Erythroblast (primary cell): ENCODE data around the gene PTH1R.
A peak's percentile ranks its signal among the peaks of the same experiment; 100 is the strongest.

Experiments
- DNase-seq, 2 experiments: peaks; one replicate each; lab custom pipeline; 2025; lab: John Stamatoyannopoulos, UW
- GATA1 ChIP-seq: IDR thresholded peaks from 2 replicates; pipeline ENCODE4 v1.6.1; 2011; ENCODE audit warnings: low read depth, mild to moderate bottlenecking, control low read depth, low read length, moderate library complexity
- POLR2A ChIP-seq: IDR thresholded peaks from 2 replicates; pipeline ENCODE4 v1.6.1; 2011; ENCODE audit warnings: mild to moderate bottlenecking, low read length

The PTH1R gene

GRCh38 chr3:46921041-46921440, 43.5 kb downstream of the PTH1R start:
- TF ChIP-seq POLR2A (no peak), GATA1 (no peak)
- no peak for DNase-seq

- DNase-seq = no peak
- TF ChIP-seq GATA1 (no peak), POLR2A (no peak)
These were observed 44.4 kb downstream of the PTH1R start for GRCh38 chr3:46921871-46922271.

- DNase-seq = no peak
- TF ChIP-seq POLR2A (no peak), GATA1 (no peak)
These were observed 44.9 kb downstream of the PTH1R start for GRCh38 chr3:46922426-46922825.

GRCh38 chr3:46922871-46923558, 45.5 kb downstream of the PTH1R start:
- no peak for DNase-seq
- TF ChIP-seq GATA1 (no peak), POLR2A (no peak)

GRCh38 chr3:46923559-46924350, 46.2 kb downstream of the PTH1R start:
- TF ChIP-seq GATA1 = no peak
- no peak for TF ChIP-seq POLR2A
- DNase-seq = peak; percentile 48 to 68

GRCh38 chr3:46924921-46925584, 47.5 kb downstream of the PTH1R start:
- DNase-seq = no peak
- no peak for TF ChIP-seq GATA1
- TF ChIP-seq POLR2A = no peak

- TF ChIP-seq POLR2A = no peak
- TF ChIP-seq GATA1 = no peak
- no peak for DNase-seq
These were observed 48.0 kb downstream of the PTH1R start for GRCh38 chr3:46925585-46925934.

- DNase-seq = no peak
- TF ChIP-seq GATA1 (no peak), POLR2A (no peak)
These were observed 48.5 kb downstream of the PTH1R start for GRCh38 chr3:46926039-46926438.

- no peak for DNase-seq
- TF ChIP-seq GATA1 (no peak), POLR2A (no peak)
These were observed 48.9 kb downstream of the PTH1R start for GRCh38 chr3:46926447-46926846.

GRCh38 chr3:46926871-46927717, 49.6 kb downstream of the PTH1R start:
- DNase-seq = no peak
- no peak for TF ChIP-seq GATA1
- TF ChIP-seq POLR2A = no peak

GRCh38 chr3:46927718-46928073, 50.2 kb downstream of the PTH1R start:
- TF ChIP-seq GATA1 = no peak
- TF ChIP-seq POLR2A = no peak
- no peak for DNase-seq

- no peak for DNase-seq
- no peak for TF ChIP-seq GATA1
- no peak for TF ChIP-seq POLR2A
These were observed 50.8 kb downstream of the PTH1R start for GRCh38 chr3:46928282-46928681.

- no peak for TF ChIP-seq POLR2A
- TF ChIP-seq GATA1 = no peak
- no peak for DNase-seq
These were observed 51.8 kb downstream of the PTH1R start for GRCh38 chr3:46929324-46929723.
